ENCODE data around the gene TRAF3.
A peak's percentile ranks its signal among the peaks of the same experiment; 100 is the strongest.

DNA sequence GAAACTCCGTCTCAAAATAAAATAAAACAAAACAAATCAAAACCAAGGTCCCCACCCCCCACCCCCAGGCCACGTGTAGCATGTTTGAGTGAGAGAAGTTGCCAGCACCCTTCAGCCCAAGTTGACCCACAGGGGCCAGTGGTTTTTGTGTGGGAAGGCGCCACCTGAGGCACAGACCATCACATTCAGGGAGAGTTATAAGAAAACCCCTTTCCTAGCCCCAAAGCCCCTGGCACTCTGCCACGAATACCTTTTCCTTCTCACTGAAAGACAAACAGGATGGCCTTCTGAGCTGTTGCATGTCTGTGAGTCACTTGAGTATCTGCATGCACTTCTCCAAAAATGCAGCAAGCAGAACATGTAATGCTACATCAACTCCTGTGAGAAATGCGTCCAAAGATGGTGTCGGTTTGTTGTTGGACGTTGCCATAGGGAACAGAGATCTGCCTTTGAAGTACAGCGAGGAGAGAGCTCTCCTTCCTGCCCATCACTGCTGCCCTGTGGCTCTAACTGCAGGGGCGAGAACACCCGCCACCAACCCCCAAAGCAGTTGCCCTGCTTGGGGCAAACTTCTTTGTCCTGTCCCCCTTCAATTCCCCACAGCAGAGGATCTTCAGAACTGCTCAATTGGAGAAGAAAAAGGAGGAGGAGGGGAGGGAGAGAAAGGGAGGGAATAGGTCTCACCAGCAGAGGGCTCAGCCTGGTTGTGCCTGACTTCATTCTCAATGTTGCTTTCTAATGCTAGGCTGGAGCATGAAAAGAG is 2.7 kb upstream of the TRAF3 start:
- TF ChIP-seq, protein P1, sequence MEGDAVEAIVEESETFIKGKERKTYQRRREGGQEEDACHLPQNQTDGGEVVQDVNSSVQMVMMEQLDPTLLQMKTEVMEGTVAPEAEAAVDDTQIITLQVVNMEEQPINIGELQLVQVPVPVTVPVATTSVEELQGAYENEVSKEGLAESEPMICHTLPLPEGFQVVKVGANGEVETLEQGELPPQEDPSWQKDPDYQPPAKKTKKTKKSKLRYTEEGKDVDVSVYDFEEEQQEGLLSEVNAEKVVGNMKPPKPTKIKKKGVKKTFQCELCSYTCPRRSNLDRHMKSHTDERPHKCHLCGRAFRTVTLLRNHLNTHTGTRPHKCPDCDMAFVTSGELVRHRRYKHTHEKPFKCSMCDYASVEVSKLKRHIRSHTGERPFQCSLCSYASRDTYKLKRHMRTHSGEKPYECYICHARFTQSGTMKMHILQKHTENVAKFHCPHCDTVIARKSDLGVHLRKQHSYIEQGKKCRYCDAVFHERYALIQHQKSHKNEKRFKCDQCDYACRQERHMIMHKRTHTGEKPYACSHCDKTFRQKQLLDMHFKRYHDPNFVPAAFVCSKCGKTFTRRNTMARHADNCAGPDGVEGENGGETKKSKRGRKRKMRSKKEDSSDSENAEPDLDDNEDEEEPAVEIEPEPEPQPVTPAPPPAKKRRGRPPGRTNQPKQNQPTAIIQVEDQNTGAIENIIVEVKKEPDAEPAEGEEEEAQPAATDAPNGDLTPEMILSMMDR (IDR thresholded peaks at IDR 0.05 in 8 of 11, conservative IDR thresholded peaks at IDR 0.05 in 3 of 11), result peak; percentile 44 to 82 (median 73)
- TF ChIP-seq POLR2A (IDR thresholded peaks at IDR 0.05), result no peak

Data from spleen (tissue), 7 donors.